Lower leg skin (tissue), 4 donors: ENCODE data around the gene KPNB1. TPM values are rescaled to one million over a fixed set of nuclear protein-coding genes. Genes with fewer than 3 reads are reported as not detected.
"Not testable (repeated sequence)": the region's sequence is repeated elsewhere in the genome, so short reads cannot be mapped to it uniquely, and the experiment has no call there.

Experiments
- DNase-seq, 2 donors: peaks; one replicate each; pipeline ENCODE4 v3.0.0-alpha.2; 2019; ENCODE audit warnings: low spot score in 2 of 2
- H3K4me3 ChIP-seq: fragments of 200-600 bp; sonication (generic); 2 replicates; pipeline ENCODE4 v1.5.1; 2017; ENCODE audit warnings: mild to moderate bottlenecking, low read depth; ENCODE audit not compliant: poor library complexity, severe bottlenecking
- POLR2A ChIP-seq, 2 donors: fragments of 450-650 bp; IDR thresholded peaks; one replicate each; pipeline ENCODE4 v1.6.1; 2016 to 2017; ENCODE audit warnings: antibody characterized with exemption in 2 of 2, mild to moderate bottlenecking in 1 of 2, moderate library complexity in 1 of 2
- WGBS, 2 donors: methylation state at CpG; one replicate each; pipeline ENCODE4 v1.1.5; 2018; 5-methylcytosine and 5-hydroxymethylcytosine counted together
- intact Hi-C: fragments of 100-400 bp; cut with DNase I; formaldehyde crosslinking; loops from one replicate; pipeline ENCODE4 v1.15.0; 2023; ENCODE audit warnings: low total_unique reads
- total RNA-seq, 4 donors: library from RNA; depleted of rRNA; stranded (reverse); fragments of >200 nt; gene quantifications; one replicate each; pipeline ENCODE4 v1.1.0, GENCODE V29; 2016
- TF ChIP-seq, protein P1 (sequence below), 3 donors: fragments of 450-650 bp; IDR thresholded peaks; one replicate each; pipeline ENCODE4 v1.5.1; 2016; ENCODE audit warnings: antibody characterized with exemption in 3 of 3, mild to moderate bottlenecking in 3 of 3, moderate library complexity in 2 of 3

The KPNB1 gene
- total RNA-seq, 4 donors from 2014 or later, result 114 to 189 (median 124) TPM

DNA sequence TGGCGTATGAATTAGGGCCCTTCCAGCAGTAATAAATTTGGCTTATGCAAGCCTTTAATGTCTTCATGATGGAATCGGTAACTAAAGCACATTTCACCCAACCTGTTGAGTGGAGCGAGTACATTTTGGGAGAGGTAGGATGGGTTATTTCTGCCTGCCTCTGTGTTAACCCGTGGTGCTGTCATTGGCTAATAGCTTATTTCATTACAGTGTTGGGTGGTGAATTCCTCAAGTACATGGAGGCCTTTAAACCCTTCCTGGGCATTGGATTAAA, 26.4 kb downstream of the KPNB1 start:
- no peak for DNase-seq
- no peak overlapping the region for H3K4me3 ChIP-seq
- TF ChIP-seq POLR2A (IDR thresholded peaks at IDR 0.05), result no peak
- TF ChIP-seq, protein P1, sequence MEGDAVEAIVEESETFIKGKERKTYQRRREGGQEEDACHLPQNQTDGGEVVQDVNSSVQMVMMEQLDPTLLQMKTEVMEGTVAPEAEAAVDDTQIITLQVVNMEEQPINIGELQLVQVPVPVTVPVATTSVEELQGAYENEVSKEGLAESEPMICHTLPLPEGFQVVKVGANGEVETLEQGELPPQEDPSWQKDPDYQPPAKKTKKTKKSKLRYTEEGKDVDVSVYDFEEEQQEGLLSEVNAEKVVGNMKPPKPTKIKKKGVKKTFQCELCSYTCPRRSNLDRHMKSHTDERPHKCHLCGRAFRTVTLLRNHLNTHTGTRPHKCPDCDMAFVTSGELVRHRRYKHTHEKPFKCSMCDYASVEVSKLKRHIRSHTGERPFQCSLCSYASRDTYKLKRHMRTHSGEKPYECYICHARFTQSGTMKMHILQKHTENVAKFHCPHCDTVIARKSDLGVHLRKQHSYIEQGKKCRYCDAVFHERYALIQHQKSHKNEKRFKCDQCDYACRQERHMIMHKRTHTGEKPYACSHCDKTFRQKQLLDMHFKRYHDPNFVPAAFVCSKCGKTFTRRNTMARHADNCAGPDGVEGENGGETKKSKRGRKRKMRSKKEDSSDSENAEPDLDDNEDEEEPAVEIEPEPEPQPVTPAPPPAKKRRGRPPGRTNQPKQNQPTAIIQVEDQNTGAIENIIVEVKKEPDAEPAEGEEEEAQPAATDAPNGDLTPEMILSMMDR (IDR thresholded peaks at IDR 0.05), result no peak
- 87 to 98% methylated on average over 4 of the region's 4 CpGs for WGBS, 2 donors
- intact Hi-C loops, result no loop called here

DNA sequence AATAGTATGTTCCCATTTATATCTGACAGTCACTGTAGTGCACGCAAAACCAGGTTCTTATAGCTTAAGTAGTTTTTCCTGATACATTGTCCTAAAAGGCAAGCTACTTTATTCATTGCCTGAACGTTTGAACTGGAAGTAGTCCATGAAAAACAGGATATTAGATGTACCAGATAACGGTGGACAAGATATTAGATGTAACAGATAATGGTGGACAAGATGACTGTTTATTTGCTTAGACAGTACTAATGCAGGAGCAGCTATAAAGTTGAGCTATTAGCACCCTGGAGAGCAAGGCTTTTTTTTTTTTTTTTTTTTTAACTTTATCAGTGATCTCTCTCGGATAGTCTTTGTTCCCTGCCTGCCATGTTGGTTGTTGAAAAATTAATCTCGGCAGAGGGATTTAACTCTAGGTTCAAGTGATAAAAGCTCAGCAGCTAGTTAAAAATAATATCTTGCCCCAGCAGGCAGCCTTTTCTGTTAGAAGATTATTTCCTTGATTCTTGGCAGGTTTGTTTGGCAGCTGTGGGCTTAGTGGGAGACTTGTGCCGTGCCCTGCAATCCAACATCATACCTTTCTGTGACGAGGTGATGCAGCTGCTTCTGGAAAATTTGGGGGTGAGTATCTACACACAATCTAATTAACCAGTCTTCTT, 26.9 kb downstream of the KPNB1 start:
- DNase-seq, result no peak
- TF ChIP-seq, protein P1 (IDR thresholded peaks at IDR 0.05), result no peak
- TF ChIP-seq POLR2A (IDR thresholded peaks at IDR 0.05), result no peak
- intact Hi-C loops, result no loop called here
- 73 to 78% methylated on average over 7 of the region's 7 CpGs for WGBS, 2 donors
- H3K4me3 ChIP-seq, result no peak overlapping the region

DNA sequence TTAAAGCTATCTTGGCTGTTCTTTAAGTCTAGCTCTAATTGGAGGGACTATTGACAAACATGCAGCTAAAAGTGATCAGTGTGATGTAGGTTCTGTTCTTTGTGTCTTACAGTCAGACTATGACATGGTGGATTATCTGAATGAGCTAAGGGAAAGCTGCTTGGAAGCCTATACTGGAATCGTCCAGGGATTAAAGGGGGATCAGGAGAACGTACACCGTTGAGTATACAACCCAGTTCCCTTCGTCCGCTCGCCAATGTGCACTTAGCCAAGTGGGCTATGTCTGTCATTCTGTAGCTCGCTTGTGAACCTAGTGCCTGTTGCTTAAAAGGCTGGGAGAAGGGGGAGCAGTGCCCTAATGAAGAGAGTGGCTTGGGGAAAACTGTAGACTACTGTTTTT, 28.5 kb downstream of the KPNB1 start:
- WGBS, 2 donors, result 77 to 80% methylated on average over 7 of the region's 7 CpGs
- DNase-seq, result no peak
- no peak overlapping the region for H3K4me3 ChIP-seq
- no peak for TF ChIP-seq POLR2A (IDR thresholded peaks at IDR 0.05)
- TF ChIP-seq, protein P1 (IDR thresholded peaks at IDR 0.05), result no peak
- intact Hi-C loops, result no loop called here

DNA sequence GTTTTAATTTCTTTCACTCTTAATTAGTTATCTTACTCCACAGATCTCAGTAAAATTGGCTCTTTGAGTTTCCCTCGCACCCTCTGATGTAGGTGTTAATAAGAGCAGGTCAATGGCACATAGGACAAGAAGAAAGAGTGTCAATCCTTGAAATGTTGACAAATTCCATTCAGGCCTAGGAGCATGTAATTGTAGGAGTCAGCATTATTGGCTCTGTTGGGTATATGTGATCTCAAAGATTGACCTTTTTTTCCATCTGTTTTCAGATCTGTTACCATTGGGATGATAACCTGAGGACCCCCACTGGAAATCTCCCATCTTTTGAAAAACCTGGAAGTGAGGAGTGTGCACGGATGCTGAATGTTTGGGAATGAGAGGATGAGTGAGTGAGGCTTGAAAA, 32.4 kb downstream of the KPNB1 start:
- WGBS, 2 donors, result 95 to 97% methylated on average over 2 of the region's 2 CpGs
- intact Hi-C loops, result no loop called here
- TF ChIP-seq, protein P1 (IDR thresholded peaks at IDR 0.05), result no peak
- TF ChIP-seq POLR2A (IDR thresholded peaks at IDR 0.05), result no peak
- no peak for DNase-seq
- no peak overlapping the region for H3K4me3 ChIP-seq

DNA sequence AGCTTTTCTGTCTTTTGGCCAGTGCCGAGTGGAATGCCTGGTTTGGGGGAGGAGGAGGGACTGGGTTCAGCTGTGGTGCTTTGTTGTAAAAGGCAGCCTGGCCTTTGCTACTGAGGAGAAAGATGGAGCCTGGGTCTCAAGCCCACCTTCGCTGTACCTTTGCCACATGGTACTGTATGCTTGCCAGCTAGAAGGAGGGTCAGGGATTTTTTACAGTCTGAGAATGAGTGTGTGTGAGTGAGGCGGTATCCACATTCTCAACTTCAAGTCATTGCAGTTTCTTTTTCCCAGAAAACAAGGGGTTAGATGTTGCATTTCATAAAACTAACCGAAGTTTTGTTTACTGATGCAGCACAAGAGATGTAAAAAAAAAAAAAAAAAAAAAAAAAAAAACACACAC, 33.0 kb downstream of the KPNB1 start:
- DNase-seq, intact Hi-C loops, H3K4me3 ChIP-seq: not testable (repeated sequence)
- 77 to 79% methylated on average over 4 of the region's 4 CpGs for WGBS, 2 donors

DNA sequence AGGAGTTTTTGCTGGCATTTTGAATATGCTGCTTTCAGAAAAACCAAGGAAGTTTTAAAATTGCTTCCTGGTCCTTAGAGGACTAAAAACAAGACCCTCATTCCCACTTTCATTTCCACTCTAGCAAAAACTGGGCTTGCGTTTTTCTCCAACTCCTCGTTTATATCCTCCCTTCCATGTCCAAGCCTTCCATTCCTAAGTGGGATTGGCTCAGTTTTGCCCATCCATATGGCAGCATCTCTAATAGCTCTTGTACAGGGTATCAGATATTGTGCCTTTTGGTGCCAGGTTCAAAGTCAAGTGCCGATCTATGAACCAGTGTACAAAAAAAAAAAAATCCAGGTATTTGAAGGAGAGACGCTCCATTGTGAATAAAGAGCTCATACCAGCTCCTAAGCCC, 34.3 kb downstream of the KPNB1 start:
- TF ChIP-seq POLR2A (IDR thresholded peaks at IDR 0.05), result no peak
- TF ChIP-seq, protein P1 (IDR thresholded peaks at IDR 0.05), result no peak
- H3K4me3 ChIP-seq, result no peak overlapping the region
- 87 to 88% methylated on average over 4 of the region's 4 CpGs for WGBS, 2 donors
- intact Hi-C loops, result no loop called here
- no peak for DNase-seq
